PC-3 (cell line): ENCODE data around the gene MKRN1. TPM values are rescaled to one million over a fixed set of nuclear protein-coding genes. Genes with fewer than 3 reads are reported as not detected.

ENCODE experiments used
- ATAC-seq: fragments of 200-7000 bp; cut with Tn5 transposase; 2 replicates; pipeline ENCODE4 v1.9.1; 2020; ENCODE audit warnings: mild to moderate bottlenecking, moderate library complexity
- BruUV-seq: library from RNA; stranded (reverse); fragments of 400-500 nt; replicated peaks from 2 replicates; lab custom pipeline; 2021; lab: Mats Ljungman, UMichigan
- CTCF ChIA-PET: fragments of 300-600 bp; sonication (Branson Sonifier 250); formaldehyde crosslinking; loops from one replicate; lab custom pipeline; 2022; ENCODE audit warnings: antibody characterized with exemption; lab: Charles Lee
- POLR2A ChIA-PET: fragments of 300-600 bp; sonication (Branson Sonifier 250); formaldehyde crosslinking; loops from one replicate; lab custom pipeline; 2022; ENCODE audit warnings: antibody characterized with exemption; ENCODE audit not compliant: unreplicated experiment; lab: Charles Lee
- DNase-seq: peaks from one replicate; pipeline ENCODE4 v3.0.0-alpha.2; 2015
- H2AFZ ChIP-seq: fragments of 300-600 bp; sonication (generic); 2 replicates; pipeline ENCODE4 v1.6.0; 2016; ENCODE audit warnings: antibody characterized with exemption, low read length
- H3F3A ChIP-seq: fragments of 300-600 bp; sonication (generic); one replicate; pipeline ENCODE4 v1.6.0; 2017; ENCODE audit warnings: antibody characterized with exemption, low read length, control low read depth, mild to moderate bottlenecking; ENCODE audit not compliant: unreplicated experiment
- H3K27ac ChIP-seq: fragments of 300-600 bp; sonication (generic); 2 replicates; pipeline ENCODE4 v1.5.1; 2016; ENCODE audit warnings: mild to moderate bottlenecking, low read length
- H3K27me3 ChIP-seq: fragments of 300-600 bp; sonication (generic); 2 replicates; pipeline ENCODE4 v1.6.1; 2016; ENCODE audit warnings: low read length, mixed read lengths
- H3K36me3 ChIP-seq: fragments of 300-600 bp; sonication (generic); 2 replicates; pipeline ENCODE4 v1.6.1; 2016; ENCODE audit warnings: low read depth, mixed run types, low read length, mixed read lengths
- H3K4me1 ChIP-seq: fragments of 300-600 bp; sonication (generic); 2 replicates; pipeline ENCODE4 v1.5.1; 2016; ENCODE audit warnings: low read length; ENCODE audit not compliant: insufficient read depth
- H3K4me2 ChIP-seq: fragments of 300-600 bp; sonication (generic); 2 replicates; pipeline ENCODE4 v1.6.0; 2016; ENCODE audit warnings: low read length
- H3K4me3 ChIP-seq: fragments of 300-600 bp; sonication (generic); 2 replicates; pipeline ENCODE4 v1.5.1; 2016; ENCODE audit warnings: mild to moderate bottlenecking, low read length, mixed read lengths
- H3K79me2 ChIP-seq: fragments of 300-600 bp; sonication (generic); 2 replicates; pipeline ENCODE4 v1.6.1; 2017; ENCODE audit warnings: low read length, mixed read lengths
- H3K9ac ChIP-seq: fragments of 300-600 bp; sonication (generic); 2 replicates; pipeline ENCODE4 v1.6.0; 2016; ENCODE audit warnings: mild to moderate bottlenecking, low read length
- H3K9me2 ChIP-seq: fragments of 300-600 bp; sonication (generic); replicated peaks from 2 replicates; pipeline ENCODE4 v1.6.1; 2016; ENCODE audit warnings: mixed run types, low read length, mixed read lengths
- H3K9me3 ChIP-seq: fragments of 300-600 bp; sonication (generic); 2 replicates; pipeline ENCODE4 v1.6.1; 2016; ENCODE audit warnings: low read length, mixed read lengths
- H4K20me1 ChIP-seq: fragments of 300-600 bp; sonication (generic); 2 replicates; pipeline ENCODE4 v1.6.1; 2016; ENCODE audit warnings: low read length, mixed read lengths
- CTCF ChIP-seq: fragments of 300-600 bp; sonication (generic); conservative IDR thresholded peaks from 2 replicates; pipeline ENCODE4 v1.5.1; 2017; ENCODE audit warnings: antibody characterized with exemption, low read depth, mild to moderate bottlenecking, low read length
- EZH2 ChIP-seq: fragments of 300-600 bp; sonication (generic); IDR thresholded peaks from one replicate; pipeline ENCODE4 v1.6.1; 2017; ENCODE audit warnings: antibody characterized with exemption, mild to moderate bottlenecking, low read length; ENCODE audit not compliant: unreplicated experiment
- EZH2phosphoT487 ChIP-seq: fragments of 300-600 bp; sonication (generic); IDR thresholded peaks from 2 replicates; pipeline ENCODE4 v1.6.1; 2018; ENCODE audit warnings: mild to moderate bottlenecking, antibody characterized with exemption, low read length, borderline replicate concordance
- intact Hi-C: fragments of 100-400 bp; cut with micrococcal nuclease; formaldehyde crosslinking; loops from 2 replicates; pipeline ENCODE4 v1.9.0; 2023
- total RNA-seq: library from RNA; depleted of rRNA; stranded (reverse); fragments of >200 nt; gene quantifications from 2 replicates; pipeline ENCODE4 v1.2.3, GENCODE V29; 2014

Gene MKRN1
- total RNA-seq, 1 experiment from 2014 or later, result 78.5 TPM

DNA sequence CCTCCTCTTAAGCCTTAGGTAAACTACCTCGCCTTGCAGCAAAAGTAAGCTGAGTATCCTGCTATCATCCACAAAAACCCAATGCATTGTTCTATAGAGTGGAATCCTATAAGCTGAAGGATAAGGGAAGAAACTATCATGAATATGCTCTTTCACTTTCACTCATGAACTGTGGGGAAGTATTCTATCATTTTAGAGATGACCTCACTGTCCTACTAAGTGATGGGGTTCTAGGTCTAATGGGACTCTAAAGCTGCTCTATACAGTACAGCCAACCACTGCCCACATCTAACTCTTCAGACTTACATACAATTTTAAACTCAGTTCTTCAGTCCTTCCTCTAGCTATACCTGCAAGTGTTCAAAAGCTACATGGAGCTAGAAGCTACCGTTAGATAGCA lies 16.2 kb downstream of the MKRN1 start:
- ChIA-PET CTCF (no interaction called here), POLR2A (no interaction called here)
- no peak overlapping the region for H3K4me2 ChIP-seq
- H3K4me3 ChIP-seq, result no peak overlapping the region
- H4K20me1 ChIP-seq, result no peaks in the 10 kb centered on the region
- H3K27me3 ChIP-seq, result no peaks in the 10 kb centered on the region
- H3K9me2 ChIP-seq, result no peaks in the 10 kb centered on the region
- intact Hi-C loops, result no loop called here
- no peak for DNase-seq
- H3K79me2 ChIP-seq, result 0 out of 2 replicates have a peak, but pooled peaks cover 6% of the 10 kb centered on the region
- H3K9ac ChIP-seq, result no peak overlapping the region
- H2AFZ ChIP-seq, result no peak overlapping the region
- H3K27ac ChIP-seq, result no peak overlapping the region
- TF ChIP-seq CTCF (no peak), EZH2 (no peak), EZH2phosphoT487 (no peak)
- no peaks in the 10 kb centered on the region for H3K9me3 ChIP-seq
- no peak for ATAC-seq
- H3K4me1 ChIP-seq, result no peaks in the 10 kb centered on the region
- H3F3A ChIP-seq, result no peaks in the 10 kb centered on the region
- H3K36me3 ChIP-seq, result peaks cover 11% of the 10 kb centered on the region; the same call in 1 of the 2 replicates
- no TSS peak for BruUV-seq

- Histone ChIP-seq H3K36me3 (peaks cover 44% of the 10 kb centered on the region), H3K9ac (no peak overlapping the region), H3F3A (no peaks in the 10 kb centered on the region), H3K27me3 (no peaks in the 10 kb centered on the region), H3K9me2 (no peaks in the 10 kb centered on the region), H2AFZ (no peak overlapping the region), H3K27ac (no peak overlapping the region), H3K4me1 (no peaks in the 10 kb centered on the region), H3K4me2 (no peak overlapping the region), H3K4me3 (no peak overlapping the region), H3K79me2 (no peaks in the 10 kb centered on the region), H3K9me3 (no peaks in the 10 kb centered on the region), H4K20me1 (no peaks in the 10 kb centered on the region)
- CTCF ChIA-PET, result no interaction called here
- no peak for TF ChIP-seq CTCF
- TF ChIP-seq EZH2, result no peak
- TF ChIP-seq EZH2phosphoT487, result no peak
- DNase-seq (no peak), ATAC-seq (no peak)
- no TSS peak for BruUV-seq
- intact Hi-C loops, result no loop called here
- POLR2A ChIA-PET, result no interaction called here
Observed at GRCh38 chr7:140458916-140459315, 20.4 kb downstream of the MKRN1 start.

DNA sequence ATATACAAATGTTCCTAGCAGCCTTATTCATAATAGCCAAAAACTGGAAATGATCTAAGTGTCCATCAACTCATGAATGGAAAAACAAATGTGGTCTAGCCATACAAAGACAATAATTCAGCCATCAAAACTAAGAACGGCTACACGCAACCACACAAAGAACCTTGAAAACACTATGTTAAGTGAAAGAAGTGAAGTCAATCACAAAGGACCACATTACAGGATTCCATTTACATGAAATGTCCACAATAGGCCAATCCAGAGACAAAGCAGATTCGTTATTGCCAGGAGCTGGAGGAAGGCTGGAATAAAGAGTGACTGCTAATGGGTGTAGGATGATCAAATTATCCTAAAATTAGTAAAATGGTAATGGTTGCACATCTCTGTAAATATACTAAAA lies 21.1 kb downstream of the MKRN1 start:
- ATAC-seq, result no peak
- CTCF ChIA-PET, result no interaction called here
- Histone ChIP-seq H3K4me3 (no peak overlapping the region), H3K9me2 (no peaks in the 10 kb centered on the region), H3K9me3 (no peaks in the 10 kb centered on the region), H3K36me3 (peaks cover 45% of the 10 kb centered on the region), H2AFZ (no peak overlapping the region), H3F3A (no peaks in the 10 kb centered on the region), H3K9ac (no peak overlapping the region), H3K4me2 (no peak overlapping the region), H3K79me2 (no peaks in the 10 kb centered on the region), H3K27ac (no peak overlapping the region), H4K20me1 (no peaks in the 10 kb centered on the region), H3K27me3 (no peaks in the 10 kb centered on the region), H3K4me1 (no peaks in the 10 kb centered on the region)
- BruUV-seq, result no TSS peak
- POLR2A ChIA-PET, result no interaction called here
- no peak for DNase-seq
- intact Hi-C loops, result no loop called here
- TF ChIP-seq EZH2 (no peak), EZH2phosphoT487 (no peak), CTCF (no peak)
